Stimulated activated CD4-positive, alpha-beta T cell treated with anti-CD3 and anti-CD28 coated beads, TNF-alpha, amount 100 ng/mL, for 24 hours (primary cell): ENCODE data around the gene PPP1R9A.
"Not testable (repeated sequence)": the region's sequence is repeated elsewhere in the genome, so short reads cannot be mapped to it uniquely, and the experiment has no call there.

Source experiments
- DNase-seq, 3 experiments: peaks; one replicate each; pipeline ENCODE4 v3.0.0-alpha.2; 2020; ENCODE audit warnings: low read depth in 3 of 3

PPP1R9A gene

DNA sequence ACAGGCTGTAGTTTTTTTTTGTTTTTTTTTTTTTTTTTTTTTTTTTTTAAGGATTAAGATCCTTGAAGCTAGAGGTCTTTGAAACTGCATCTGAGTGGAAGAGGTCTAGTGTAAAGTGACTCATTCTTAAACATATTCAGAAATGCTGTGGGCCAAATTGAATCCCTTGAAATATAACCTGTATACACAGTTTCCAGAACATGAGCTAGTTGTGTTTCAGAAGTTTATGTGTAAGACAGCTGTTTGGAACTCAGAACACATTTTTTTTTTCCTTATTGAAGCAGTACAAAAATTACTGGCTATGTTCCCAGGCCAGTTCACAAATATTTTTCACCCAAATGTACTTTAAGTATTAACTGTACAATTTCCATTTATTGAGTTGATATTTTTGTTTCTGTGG, 67.9 kb downstream of the PPP1R9A start:
- no peak for DNase-seq

DNA sequence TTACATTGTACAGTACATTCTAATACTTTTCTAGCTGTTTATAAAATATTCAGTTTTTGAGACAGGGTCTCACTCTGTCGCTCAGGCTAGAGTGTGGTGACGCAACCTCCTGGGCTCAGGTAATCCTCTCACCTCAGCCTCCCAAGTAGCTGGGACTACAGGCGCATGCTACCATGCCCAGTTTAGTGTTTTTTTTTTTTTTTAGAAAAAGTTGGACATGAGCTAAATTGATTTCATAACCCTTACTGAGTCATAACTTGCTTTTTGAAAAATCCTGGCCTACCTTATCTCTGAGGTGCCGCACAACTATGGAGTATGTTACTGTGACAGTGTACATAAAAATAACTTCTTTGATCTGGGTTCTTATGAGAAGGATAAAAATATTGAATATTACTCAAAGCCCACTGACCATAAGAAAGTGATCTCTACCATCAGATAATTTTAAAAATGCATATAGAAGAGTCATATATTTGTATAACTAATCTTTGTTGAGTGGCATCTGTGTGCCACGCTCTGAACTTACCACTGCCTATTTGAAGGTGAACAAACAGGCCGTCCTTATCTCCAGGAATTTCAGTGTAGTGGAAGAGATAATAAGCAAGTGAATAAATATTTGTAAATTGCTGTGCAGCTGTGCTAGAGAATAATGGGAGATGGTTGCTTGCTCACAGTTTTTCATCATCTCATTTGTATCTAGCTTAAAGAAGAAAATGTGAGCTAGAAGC, 73.2 kb downstream of the PPP1R9A start:
- DNase-seq: no peak

DNA sequence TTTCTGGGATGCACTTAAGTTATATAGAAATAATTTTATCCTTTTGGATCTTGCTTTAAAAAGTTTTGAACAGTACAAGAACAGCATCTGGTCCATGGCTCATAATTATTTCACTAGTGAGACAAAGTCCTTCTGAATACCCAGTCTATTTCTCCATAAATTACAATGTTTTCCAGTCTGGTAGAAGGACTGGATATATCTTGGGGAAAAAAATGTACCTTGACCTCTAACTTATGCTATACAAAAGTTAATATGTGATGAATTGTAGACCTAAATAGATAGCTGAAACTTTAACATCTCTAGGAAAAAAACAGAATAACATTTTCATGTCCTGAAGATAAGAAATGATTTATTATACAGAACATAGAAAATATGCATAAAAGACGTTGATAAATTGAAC, 88.5 kb downstream of the PPP1R9A start:
- DNase-seq: no peak

DNA sequence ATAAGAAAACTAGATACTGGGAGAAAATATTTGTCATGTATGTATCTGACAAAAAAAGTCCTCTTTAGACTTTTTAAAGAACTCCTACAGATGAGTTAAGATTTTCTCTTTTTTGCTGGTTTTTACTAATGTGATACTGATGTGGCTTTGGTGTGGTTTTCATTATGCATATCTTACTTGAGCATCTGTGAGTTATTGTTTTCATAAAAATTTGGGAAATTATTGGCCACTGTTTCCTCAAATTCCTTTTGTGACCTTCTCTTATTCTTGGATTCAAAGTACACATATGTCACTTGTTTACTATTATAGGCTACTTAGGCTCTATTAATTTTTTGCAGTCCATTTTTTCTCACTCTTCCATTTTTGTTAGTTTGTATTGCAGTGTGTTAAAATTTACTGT, 89.0 kb downstream of the PPP1R9A start:
- no peak for DNase-seq

DNA sequence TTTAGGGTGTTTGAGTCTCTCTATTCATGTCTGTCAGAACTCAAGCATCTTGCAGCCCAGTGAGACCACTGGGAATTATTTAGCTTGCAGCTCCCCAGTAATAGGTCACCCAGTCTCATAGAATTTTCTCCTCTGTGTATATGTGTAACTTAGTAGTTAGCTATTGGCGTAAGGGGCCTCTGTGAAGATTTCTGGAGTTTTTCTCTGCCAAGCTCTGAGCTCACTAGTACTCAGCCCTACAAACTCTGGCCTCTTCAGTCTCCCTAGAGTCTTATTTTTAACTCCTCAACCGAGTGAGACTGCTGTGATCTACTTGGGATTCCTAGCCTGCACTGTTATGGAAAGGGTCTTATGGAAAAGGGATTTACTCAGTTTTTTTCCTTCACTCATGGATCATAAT, 90.2 kb downstream of the PPP1R9A start:
- no peak for DNase-seq

DNA sequence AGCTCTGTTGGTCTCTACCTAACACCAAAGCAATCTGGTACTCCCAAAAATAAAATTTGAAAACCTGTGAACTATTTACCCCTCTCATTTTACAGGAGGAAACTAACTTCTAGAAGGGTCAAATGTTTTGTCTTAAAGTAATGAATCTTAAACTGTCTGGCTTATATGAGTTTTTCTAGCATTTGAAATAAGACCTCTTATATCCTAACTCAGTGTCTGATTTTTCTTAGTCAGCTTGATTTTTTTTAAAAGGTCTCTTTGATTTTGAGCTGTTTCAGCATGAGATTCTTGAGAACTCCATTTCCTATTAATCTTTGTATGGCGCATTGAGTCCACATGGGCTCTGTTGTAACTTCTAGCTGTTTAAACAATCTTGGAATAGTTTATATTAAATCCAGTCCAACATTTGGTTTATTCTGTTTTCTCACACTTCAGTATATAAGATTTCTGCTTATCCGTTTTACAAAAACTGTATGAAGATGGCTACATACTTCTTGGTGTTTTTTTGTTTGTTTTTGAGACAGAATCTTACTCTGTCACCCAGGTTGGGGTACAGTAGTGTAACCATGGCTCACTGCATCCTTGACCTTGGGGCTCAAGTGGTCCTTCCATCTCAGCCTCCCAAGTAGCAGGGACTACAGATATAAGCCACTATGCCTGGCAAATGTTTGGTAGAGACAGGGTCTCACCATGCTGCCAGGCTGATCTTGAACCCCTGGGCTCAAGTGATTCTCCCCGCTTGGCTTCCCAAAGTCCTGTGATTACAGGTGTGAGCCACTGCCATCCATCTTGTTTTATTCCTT, 91.1 kb downstream of the PPP1R9A start:
- no peak for DNase-seq

DNA sequence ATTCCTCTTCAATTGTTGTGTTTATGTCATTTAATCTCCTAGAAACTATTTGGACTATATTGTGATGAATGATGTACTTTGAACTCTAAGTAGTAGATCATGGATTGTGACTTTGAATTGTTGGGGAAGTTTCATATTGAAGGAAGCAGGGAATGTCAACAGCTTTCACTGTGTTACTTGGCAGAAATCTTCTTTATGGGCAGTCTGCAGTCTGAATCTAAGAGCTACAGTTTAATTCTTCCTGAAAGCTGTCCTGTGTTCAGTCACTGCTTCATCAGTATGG, 91.6 kb downstream of the PPP1R9A start:
- DNase-seq: no peak

DNA sequence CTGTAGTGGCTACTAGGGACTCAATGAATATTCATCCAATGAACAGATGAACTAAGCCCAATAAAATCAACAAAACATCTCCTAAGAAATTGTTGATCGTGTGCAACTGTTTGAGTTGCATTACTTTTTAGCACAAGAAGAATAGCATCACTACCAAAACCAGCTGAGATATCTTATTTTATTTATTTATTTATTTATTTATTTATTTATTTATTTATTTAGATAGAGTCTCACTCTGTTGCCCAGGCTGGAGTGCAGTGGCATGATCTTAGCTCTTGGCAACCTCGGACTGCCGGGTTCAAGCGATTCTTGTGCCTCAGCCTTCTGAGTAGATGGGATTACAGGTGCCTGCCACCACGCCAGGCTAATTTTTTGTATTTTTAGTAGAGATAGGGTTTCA, 92.2 kb downstream of the PPP1R9A start:
- DNase-seq: not testable (repeated sequence)

DNA sequence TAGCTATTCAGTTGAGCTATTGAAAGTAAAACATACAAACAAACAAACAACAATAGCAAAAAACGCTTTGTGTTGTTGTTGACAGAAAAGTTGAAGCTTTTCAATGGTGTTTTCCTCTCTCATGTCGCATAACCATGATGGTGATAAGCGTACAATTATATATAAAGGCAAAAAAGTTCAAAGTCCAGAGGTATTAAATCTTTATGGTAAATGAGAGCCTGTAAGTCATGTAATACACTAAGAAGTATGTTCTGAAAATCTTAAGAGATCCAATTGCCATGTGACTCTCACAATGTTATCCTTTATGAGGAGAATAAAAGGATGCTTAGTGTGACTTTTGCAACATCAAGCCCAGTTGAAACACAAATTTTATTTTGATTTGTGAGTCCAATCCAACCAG, 93.9 kb downstream of the PPP1R9A start:
- DNase-seq: no peak

DNA sequence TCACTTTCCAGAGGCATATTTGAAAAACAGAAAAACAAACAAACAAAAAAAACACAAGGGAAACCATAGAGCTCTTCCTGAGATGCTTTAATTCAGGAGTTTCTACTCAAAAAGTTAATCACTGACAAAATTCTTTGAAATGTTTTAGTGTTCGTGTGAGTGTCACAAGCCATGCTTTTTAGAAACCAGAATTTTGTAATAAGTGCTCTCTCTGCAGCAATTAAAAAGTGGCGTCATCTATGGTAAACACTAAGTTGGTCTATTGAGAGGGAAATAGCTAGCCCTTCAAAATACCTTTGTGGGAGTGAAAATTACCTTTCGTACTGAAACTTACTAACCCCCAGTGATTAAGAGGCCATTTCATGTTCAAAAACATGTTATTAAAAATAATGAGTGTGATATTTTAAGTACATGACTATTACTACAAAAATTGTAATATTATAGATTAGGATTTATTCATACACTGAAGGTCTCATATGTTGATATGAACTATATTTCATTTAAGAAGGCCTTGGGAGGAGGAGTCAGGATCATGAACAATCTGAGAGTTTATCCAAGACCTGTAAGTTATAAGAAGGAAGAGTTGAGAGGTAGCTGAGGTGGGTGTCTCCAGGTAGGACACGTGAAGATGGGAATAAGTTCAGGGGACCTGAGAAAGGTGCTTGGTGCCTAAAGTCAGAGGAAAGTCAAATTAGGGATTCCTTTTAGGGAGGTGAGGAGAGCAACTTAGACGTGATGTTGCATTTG, 94.6 kb downstream of the PPP1R9A start:
- DNase-seq: no peak

DNA sequence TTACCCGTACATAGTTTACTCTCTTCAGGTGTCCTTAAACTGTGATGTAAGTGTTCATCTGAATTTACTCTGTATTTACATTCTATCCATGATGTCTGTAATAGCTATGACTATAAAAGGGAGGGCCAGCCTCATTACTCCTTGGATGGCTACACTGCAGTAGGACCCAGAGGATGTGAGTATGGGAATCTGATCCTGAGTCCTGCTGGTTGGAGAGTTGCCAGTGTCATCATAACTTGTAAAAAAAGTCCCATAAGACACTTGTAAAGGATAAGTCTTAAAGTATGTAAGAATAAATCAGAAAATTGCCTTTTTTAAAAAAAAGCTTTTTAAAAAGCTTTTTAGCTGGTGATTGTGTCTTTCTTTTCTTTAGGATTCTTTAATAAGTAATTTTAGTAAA, 95.4 kb downstream of the PPP1R9A start:
- DNase-seq: no peak

DNA sequence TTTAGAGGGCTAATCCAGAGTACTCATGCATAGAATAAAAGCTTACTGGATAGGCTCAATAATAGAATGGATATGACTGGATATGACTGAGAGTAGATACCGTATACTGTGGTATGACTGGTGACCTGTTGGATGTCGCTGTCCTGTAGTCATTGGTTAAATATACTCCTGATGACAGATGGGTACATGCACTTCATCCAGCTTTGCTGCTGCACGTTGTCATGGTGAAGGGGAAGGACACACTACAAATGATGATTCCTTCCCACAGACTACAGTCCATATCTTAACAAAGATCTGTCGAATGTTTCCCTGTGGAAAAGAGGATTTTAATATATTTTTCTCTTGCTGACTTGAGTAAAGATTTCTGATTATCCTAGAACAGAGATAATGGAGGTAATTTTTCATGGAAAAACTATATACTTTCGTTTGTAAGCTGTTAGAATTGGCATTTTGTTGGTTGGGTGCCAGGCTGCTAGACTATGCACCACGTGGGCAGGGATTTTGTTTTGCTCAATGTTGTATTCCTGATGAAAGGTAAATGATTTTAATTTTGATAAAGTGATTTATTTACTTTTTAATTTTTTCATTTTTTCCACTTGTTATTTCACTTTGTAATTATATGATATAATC, 97.3 kb downstream of the PPP1R9A start:
- DNase-seq: no peak

DNA sequence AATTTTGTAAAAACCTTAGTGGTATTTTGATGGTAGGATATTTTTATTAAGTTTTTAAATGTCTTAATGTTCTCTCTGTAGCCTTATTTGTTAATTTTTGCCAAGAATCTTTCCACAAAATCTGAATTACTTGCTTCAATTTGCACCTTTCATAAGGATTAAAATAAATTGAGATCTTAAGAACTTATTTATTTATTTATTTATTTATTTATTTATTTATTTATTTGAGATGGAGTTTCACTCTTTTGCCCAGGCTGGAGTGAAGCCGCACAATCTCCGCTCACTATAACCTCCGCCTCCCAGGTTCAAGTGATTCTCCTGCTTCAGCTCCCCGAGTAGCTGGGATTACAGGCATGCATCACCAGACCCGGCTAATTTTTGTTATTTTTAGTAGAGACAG, 98.6 kb downstream of the PPP1R9A start:
- DNase-seq: no peak

DNA sequence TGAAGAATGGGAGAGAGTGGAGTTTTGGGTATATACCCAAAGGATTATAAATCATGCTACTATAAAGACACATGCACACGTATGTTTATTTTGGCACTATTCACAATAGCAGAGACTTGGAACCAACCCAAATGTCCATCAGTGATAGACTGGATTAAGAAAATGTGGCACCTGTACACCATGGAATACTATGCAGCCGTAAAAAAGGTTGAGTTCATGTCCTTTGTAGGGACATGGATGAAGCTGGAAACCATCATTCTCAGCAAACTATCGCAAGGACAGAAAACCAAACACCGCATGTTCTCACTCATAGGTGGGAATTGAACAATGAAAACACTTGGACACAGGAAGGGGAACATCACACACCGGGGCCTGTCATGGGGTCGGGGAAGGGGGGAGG, 101.4 kb downstream of the PPP1R9A start:
- not testable (repeated sequence) for DNase-seq

DNA sequence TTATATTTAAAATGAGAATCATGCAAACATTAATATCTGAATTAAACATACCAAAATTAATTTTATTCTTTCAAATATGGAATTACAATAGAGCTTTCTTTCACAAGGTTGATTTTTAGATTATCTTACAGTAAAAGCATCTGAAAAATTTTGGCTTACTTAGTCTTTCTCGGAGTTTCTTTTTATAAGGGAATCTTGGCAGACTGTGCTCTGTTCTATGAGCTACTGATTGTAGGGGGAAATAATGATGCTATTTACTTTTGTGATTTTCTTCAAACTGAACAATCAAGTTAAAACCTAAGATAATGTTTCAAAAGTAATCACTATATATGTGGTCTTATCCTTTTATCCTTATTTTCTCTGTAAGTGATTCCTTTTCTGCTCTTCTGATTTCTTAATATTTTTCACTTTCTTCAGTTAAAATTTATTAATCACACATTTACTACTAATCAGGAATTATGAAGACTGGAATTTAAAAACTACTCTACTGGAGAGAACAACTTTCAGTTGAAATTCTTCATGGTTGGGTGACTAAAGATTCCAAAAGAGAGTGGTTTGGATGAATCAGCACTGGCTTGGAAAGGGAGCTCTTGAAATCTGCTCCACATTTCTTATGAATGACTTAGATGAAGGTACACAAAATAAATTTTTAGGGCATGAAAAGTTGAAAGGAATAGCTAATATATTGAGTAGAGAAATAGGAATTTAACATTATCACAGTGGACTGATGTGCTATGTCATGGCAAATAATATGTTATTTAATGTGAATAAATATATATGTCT, 103.9 kb downstream of the PPP1R9A start:
- DNase-seq: no peak

DNA sequence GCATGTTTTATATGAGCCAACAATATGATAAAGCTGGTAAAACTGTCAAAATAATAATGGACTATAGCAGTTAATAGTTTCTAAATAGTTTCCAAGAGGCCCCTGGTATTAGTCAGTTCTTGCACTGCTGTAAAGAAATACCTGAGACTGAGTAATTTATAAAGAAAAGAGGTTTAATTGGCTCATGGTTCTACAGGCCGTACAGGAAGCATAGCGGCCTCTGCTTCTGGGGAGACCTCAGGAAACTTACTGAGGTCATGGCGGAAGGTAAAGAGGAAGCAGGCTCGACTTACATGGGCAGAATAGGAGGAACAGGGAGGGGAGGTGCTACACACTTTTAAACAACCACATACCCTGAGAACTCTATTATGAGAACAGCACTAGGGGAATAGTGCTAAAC, 104.6 kb downstream of the PPP1R9A start:
- DNase-seq: no peak

DNA sequence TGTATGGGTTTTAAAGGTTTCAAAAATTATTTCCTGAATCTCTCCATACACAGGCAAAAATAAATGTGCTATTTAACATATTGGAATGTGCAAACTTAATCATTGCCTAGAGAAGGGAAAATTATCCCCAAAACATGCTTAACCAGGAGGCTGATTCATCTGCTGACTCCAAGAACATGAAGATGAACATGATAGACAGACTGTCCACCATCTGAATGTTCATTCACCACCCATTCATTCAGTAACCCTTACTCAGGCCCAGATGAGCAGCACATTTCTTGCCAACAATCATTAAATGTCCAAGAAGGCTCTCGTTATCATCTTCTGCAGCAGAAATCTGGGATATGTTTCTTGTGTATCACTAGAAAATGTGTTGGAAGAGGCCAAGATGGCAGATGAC, 110.6 kb downstream of the PPP1R9A start:
- DNase-seq: no peak

DNA sequence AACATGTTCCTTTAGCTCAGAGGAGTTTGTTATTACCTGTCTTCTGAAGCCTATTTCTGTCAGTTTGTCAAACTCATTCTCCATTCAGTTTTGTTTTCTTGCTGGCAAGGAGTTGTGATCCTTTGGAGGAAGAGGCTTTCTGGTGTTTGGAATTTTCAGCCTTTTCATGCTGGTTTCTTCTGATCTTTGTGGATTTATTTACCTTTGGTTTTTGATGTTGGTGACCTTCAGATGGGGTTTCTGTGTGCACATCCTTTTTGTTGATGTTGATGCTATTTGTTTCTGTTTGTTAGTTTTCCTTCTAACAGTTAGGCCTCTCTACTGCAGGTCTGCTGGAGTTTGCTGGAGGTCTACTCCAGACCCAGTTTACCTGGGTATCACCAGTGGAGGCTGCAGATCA, 118.6 kb downstream of the PPP1R9A start:
- DNase-seq: no peak

DNA sequence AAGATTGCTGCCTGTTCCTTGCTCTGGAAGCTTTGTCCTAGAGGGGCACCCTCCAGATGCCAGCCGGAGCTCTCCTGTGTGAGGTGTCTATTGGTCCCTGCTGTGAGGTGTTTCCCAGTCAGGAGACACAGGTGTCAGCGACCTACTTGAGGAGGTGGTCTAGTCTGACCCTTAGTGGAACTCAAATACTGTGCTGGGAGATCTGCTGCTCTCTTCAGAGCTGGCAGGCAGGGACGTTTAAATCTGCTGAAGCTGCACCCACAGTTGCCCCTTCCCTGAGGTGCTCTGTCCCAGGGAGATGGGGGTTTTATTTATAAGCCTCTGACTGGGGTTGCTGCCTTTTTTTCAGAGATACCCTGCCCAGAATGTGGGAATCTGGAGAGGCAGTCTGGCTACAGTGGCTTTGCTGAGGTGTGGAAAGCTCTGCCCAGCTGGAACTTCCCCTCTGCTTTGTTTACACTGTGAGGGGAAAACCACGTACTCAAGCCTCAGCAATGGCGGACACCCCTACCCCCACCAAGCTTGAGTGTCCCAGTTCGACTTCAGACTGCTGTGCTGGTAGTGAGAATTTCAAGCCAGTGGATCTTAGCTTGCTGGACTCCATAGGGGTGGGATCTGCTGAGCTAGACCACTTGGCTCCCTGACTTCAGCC, 119.2 kb downstream of the PPP1R9A start:
- no peak for DNase-seq

DNA sequence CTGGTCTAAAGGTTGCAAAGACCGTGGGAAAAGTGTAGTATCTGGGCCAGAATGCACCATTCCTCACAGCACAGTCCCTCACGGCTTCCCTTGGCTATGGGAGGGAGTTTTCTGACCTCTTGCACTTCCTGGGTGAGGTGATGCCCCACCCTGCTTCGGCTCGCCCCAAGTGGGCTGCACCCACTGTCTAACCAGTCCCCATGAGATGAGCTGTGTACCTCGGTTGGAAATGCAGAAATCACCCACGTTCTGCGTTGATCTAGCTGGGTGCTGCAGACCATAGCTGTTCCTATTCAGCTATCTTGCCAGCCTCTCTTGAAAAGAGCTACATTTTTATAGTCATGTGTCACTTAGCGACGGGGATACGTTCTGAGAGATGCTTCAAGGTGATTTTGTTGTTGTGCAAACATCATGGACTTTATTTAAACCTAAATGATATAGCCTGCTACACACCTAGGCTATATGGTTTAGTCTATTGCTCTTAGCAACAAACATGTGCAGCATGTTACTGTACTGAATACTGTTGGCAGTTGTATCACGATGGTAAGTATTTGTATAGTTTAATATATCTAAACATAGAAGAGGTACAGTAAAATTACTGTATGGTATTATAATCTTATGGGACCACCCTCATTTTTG, 120.0 kb downstream of the PPP1R9A start:
- DNase-seq: no peak

DNA sequence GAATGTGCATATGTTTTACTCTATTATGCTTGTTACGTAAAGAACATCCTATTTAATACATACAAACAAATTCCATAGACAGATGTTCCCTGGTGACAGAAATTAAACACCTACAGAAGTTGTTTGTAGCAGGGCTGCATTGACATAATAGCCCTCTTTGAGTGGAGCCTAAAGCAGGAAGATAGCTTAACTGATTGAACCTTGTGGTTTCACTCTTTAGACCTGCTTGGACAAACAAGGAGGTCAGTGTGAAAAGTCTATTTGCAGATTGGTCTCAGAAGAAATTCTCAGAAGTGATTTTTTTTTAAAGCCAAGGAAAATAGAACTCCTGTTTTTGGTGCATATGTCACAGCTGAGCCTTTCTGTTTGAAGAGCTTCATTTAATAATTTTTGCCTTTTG, 121.3 kb downstream of the PPP1R9A start:
- no peak for DNase-seq
